DOHH2 (cell line): ENCODE data around the gene DCST1.

Source experiments
- CTCF ChIP-seq: fragments of 200-600 bp; sonication (generic); IDR thresholded peaks from one replicate; pipeline ENCODE4 v1.5.1; 2014; ENCODE audit warnings: antibody characterized with exemption, mild to moderate bottlenecking, low read depth, low read length; ENCODE audit not compliant: poor library complexity, severe bottlenecking
- EZH2phosphoT487 ChIP-seq: fragments of 200-600 bp; sonication (generic); IDR thresholded peaks from 2 replicates; pipeline ENCODE4 v1.6.1; 2017; ENCODE audit warnings: borderline replicate concordance, mild to moderate bottlenecking, antibody characterized with exemption, low read length, moderate library complexity, mixed read lengths

DNA sequence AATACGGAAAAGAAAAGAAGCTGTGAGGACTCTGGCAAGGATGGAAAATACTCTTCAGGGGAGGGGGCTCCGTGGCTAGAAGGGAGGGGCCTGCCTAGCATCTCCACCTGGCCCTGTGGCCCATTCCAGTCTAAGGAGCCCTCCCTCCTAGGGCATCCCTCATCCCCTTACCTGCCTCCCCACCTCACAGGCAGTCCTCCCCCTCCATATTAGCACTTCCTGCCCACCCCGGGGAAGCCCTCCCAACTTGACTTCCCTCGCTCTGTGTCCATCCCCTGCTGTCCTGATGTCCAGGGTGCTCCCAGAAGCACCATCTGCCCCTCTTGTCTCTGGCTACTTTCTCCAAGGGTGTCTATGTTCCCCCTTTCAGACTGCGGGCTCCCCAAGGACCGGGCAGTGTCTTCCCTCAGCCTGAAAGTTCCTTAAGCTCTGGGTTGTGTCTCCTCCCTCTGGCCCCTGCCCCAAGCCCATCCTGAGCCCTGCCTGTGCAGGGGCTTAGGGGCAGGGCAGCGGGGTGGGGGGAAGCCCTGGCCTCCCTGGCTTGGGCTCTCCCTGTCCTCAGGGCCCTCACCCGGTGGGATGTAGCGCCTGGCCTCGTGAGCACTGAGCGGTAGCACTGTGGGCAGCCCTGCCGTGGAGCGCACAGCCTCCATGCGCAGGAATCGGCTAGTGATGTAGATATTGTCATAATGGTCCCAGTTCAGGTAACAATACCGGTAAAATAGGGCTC, 3.9 kb upstream of the DCST1 start:
- TF ChIP-seq CTCF (no peak), EZH2phosphoT487 (no peak)
